Measurements from ENCODE around the gene MECP2.

GRCh38 chrX:154020536-154021115, 76.9 kb downstream of the MECP2 start:
- no peak for TF ChIP-seq POLR2AphosphoS5 (IDR thresholded peaks at IDR 0.05; ENCODE audit: low read depth, low read length)
- TF ChIP-seq POLR2A (IDR thresholded peaks at IDR 0.05; ENCODE audit: low read depth, low read length), result no peak
- TF ChIP-seq TAF1 (IDR thresholded peaks at IDR 0.05; ENCODE audit: low read depth, low read length), result no peak
- no peak for TF ChIP-seq SPI1 (IDR thresholded peaks at IDR 0.05; ENCODE audit: low read depth, low read length)
- no peak for TF ChIP-seq PAX5 (IDR thresholded peaks at IDR 0.05; ENCODE audit: insufficient read depth, low read length, severe bottlenecking)
